Keratinocyte (primary cell): ENCODE measurements around the gene PKN2. TPM values are rescaled to one million over a fixed set of nuclear protein-coding genes. Genes with fewer than 3 reads are reported as not detected.

Source experiments
- DNase-seq: peaks from one replicate; pipeline ENCODE4 v3.0.0-alpha.2; 2011; ENCODE audit warnings: low read depth, missing footprints, low spot score
- FAIRE-seq: peaks from 2 replicates; lab custom pipeline; 2011; peaks lifted over from hg19 to GRCh38; lab: Jason Lieb, UNC
- H2AFZ ChIP-seq: 2 replicates; pipeline ENCODE4 v1.6.0; 2012; ENCODE audit warnings: low read length, control low read depth, inconsistent platforms; ENCODE audit not compliant: control insufficient read depth
- H3K27ac ChIP-seq: 2 replicates; pipeline ENCODE4 v1.5.1; 2011; ENCODE audit warnings: low read length; ENCODE audit not compliant: control insufficient read depth, insufficient read depth
- H3K27me3 ChIP-seq: 3 replicates; pipeline ENCODE4 v1.6.0; 2011; ENCODE audit warnings: low read length; ENCODE audit not compliant: control insufficient read depth, insufficient read depth; ENCODE audit errors: extremely low read depth
- H3K36me3 ChIP-seq, 2 experiments: 2 replicates in 1 of 2; 3 replicates in 1 of 2; pipeline ENCODE4 v1.5.1; 2011; ENCODE audit warnings: low read length in 2 of 2, mild to moderate bottlenecking in 1 of 2; ENCODE audit not compliant: control insufficient read depth in 2 of 2, insufficient read depth in 2 of 2; ENCODE audit errors: extremely low read depth in 1 of 2
- H3K4me1 ChIP-seq: 3 replicates; pipeline ENCODE4 v1.5.1; 2011; ENCODE audit warnings: low read length; ENCODE audit not compliant: control insufficient read depth, insufficient read depth; ENCODE audit errors: extremely low read depth
- H3K4me2 ChIP-seq: 3 replicates; pipeline ENCODE4 v1.6.0; 2011; ENCODE audit warnings: low read depth, low read length; ENCODE audit not compliant: control insufficient read depth, insufficient read depth; ENCODE audit errors: extremely low read depth
- H3K4me3 ChIP-seq, 3 experiments: fragments of 200-600 bp in 1 of 3; sonication (generic) in 1 of 3; 2 replicates in 2 of 3; 3 replicates in 1 of 3; pipeline ENCODE4 v1.5.1; 2011 to 2016; ENCODE audit warnings: low read length in 3 of 3, mild to moderate bottlenecking in 3 of 3, control low read depth in 2 of 3, inconsistent platforms in 1 of 3, low read depth in 1 of 3, mixed read lengths in 1 of 3, mixed run types in 1 of 3, moderate library complexity in 1 of 3; ENCODE audit not compliant: control insufficient read depth in 2 of 3, insufficient read depth in 2 of 3; ENCODE audit errors: extremely low read depth in 1 of 3
- H3K79me2 ChIP-seq: 2 replicates; pipeline ENCODE4 v1.6.0; 2012; ENCODE audit warnings: low read length; ENCODE audit not compliant: control insufficient read depth, insufficient read depth
- H3K9ac ChIP-seq: 3 replicates; pipeline ENCODE4 v1.6.0; 2011; ENCODE audit warnings: low read length; ENCODE audit not compliant: control insufficient read depth, insufficient read depth; ENCODE audit errors: extremely low read depth
- H3K9me1 ChIP-seq: 3 replicates; pipeline ENCODE4 v1.6.0; 2011; ENCODE audit warnings: low read length; ENCODE audit not compliant: control insufficient read depth, insufficient read depth; ENCODE audit errors: extremely low read depth
- H3K9me3 ChIP-seq: 2 replicates; pipeline ENCODE4 v1.5.1; 2012; ENCODE audit warnings: low read depth, low read length; ENCODE audit not compliant: control insufficient read depth
- H4K20me1 ChIP-seq: 3 replicates; pipeline ENCODE4 v1.6.0; 2011; ENCODE audit warnings: low read length; ENCODE audit not compliant: control insufficient read depth, insufficient read depth; ENCODE audit errors: extremely low read depth
- EZH2 ChIP-seq: IDR thresholded peaks from one replicate; pipeline ENCODE4 v1.6.1; 2012; ENCODE audit warnings: inconsistent platforms, mild to moderate bottlenecking, low read length, moderate library complexity
- dilution Hi-C: fragments of 300-500 bp; cut with MboI; formaldehyde crosslinking; loops from one replicate; pipeline ENCODE4 v1.7.0; 2020; ENCODE audit warnings: low sequenced_read_pairs; ENCODE audit not compliant: extremely low pct_ligation_motif_present
- polyA plus RNA-seq, 5 experiments: library from polyadenylated mRNA; depleted of rRNA in 3 of 5; stranded (reverse) in 3 of 5; stranded (forward) in 1 of 5; unstranded in 1 of 5; fragments of >200 nt; gene quantifications; 1 replicate in 1 of 5; 2 replicates in 3 of 5; 3 replicates in 1 of 5; pipeline versions ENCODE4 v1.2.1 to v1.2.3, GENCODE V29; 2011 to 2012; ENCODE audit warnings: missing spikeins in 2 of 5, low read depth in 1 of 5, low replicate concordance in 1 of 5
- small RNA-seq, 3 experiments: library from RNA; depleted of rRNA; stranded (forward); fragments of <200 nt; gene quantifications; one replicate each; pipeline ENCODE3, GENCODE V24; 2012; ENCODE audit warnings: low read depth in 3 of 3, low replicate concordance in 1 of 3; ENCODE audit not compliant: insufficient read length in 3 of 3
- TF ChIP-seq, protein P1 (sequence below), 3 experiments: IDR thresholded peaks in 1 of 3; conservative IDR thresholded peaks in 1 of 3; optimal IDR thresholded peaks in 1 of 3; 2 replicates in 2 of 3; 3 replicates in 1 of 3; pipeline versions ENCODE3 to v1.5.1; 2011; ENCODE audit warnings: low read length in 3 of 3, mild to moderate bottlenecking in 3 of 3, moderate library complexity in 2 of 3, control low read depth in 1 of 3, inconsistent platforms in 1 of 3; ENCODE audit not compliant: insufficient read depth in 2 of 3; ENCODE audit errors: extremely low read depth in 1 of 3

Gene PKN2
- polyA plus RNA-seq, 1 donor (not counting 4 experiments of a cell fraction or from before 2014, with no cell fraction given): 30.8 TPM

DNA sequence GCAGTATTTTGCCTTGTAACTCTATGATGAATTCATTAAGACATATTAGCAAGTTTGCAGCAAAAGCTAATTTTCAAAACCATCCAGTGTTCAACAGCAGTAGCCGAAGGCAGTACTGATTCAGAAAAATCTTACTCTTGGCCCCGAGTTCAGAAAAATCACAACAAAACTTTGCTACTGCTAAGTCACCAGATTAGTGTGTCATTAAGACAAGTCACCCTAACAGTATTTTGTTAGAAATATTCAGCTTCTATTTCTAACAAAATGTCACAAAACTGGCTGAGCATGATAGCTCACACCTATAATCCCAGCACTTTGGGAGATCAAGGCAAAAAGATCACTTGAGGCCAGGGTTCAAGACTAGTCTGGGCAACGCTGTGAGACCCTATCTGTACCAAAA, 199.1 kb downstream of the PKN2 start:
- dilution Hi-C loops: no loop called here
- peaks cover 10% of the 10 kb centered on the region for H3K4me1 ChIP-seq
- H3K4me2 ChIP-seq: peak overlapping the region; percentile 6
- DNase-seq (no peak), FAIRE-seq (peak; percentile 26)
- H3K79me2 ChIP-seq: peaks cover 39% of the 10 kb centered on the region
- TF ChIP-seq EZH2: no peak
- TF ChIP-seq, protein P1, sequence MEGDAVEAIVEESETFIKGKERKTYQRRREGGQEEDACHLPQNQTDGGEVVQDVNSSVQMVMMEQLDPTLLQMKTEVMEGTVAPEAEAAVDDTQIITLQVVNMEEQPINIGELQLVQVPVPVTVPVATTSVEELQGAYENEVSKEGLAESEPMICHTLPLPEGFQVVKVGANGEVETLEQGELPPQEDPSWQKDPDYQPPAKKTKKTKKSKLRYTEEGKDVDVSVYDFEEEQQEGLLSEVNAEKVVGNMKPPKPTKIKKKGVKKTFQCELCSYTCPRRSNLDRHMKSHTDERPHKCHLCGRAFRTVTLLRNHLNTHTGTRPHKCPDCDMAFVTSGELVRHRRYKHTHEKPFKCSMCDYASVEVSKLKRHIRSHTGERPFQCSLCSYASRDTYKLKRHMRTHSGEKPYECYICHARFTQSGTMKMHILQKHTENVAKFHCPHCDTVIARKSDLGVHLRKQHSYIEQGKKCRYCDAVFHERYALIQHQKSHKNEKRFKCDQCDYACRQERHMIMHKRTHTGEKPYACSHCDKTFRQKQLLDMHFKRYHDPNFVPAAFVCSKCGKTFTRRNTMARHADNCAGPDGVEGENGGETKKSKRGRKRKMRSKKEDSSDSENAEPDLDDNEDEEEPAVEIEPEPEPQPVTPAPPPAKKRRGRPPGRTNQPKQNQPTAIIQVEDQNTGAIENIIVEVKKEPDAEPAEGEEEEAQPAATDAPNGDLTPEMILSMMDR (optimal IDR thresholded peaks at IDR 0.05 in 1 of 3, IDR thresholded peaks at IDR 0.05 in 1 of 3, conservative IDR thresholded peaks at IDR 0.05 in 1 of 3; ENCODE audit: extremely low read depth in 1 of 3, insufficient read depth in 2 of 3, low read length in 3 of 3): no peak
- peaks cover 3 to 9% of the 10 kb centered on the region in 2 experiments for H3K36me3 ChIP-seq
- H2AFZ ChIP-seq: no peak overlapping the region
- H3K4me3 ChIP-seq: no peak overlapping the region
- peak overlapping the region; percentile 15 for H3K9ac ChIP-seq
- no peaks in the 10 kb centered on the region for H3K9me1 ChIP-seq
- H3K9me3 ChIP-seq: no peaks in the 10 kb centered on the region
- H4K20me1 ChIP-seq: no peaks in the 10 kb centered on the region
- no peaks in the 10 kb centered on the region for H3K27me3 ChIP-seq
- peak overlapping the region; percentile 10 for H3K27ac ChIP-seq

Small RNA genes lying within 50 kb of the gene (small RNA-seq; reads per million reads assigned to genes)
- gene RNU6-125P: 0 reads per million in 3 experiments

Other genes with a start within 250 kb of the PKN2 start
- 41.4 to 63.8 TPM (median 42.1 TPM) in 3 replicates for gene GTF2B, start 207.3 kb downstream of the PKN2 start, polyA plus RNA-seq